Tibial nerve (tissue), 4 donors: ENCODE measurements around the gene SH3RF2.

Source experiments
- CTCF ChIP-seq, 5 experiments: fragments of 200-600 bp in 3 of 5; fragments of 450-650 bp in 2 of 5; sonication (generic) in 3 of 5; IDR thresholded peaks; one replicate each; pipeline ENCODE4 v1.5.1; 2016 to 2019; ENCODE audit warnings: antibody characterized with exemption in 5 of 5, mild to moderate bottlenecking in 3 of 5, moderate library complexity in 2 of 5
- EP300 ChIP-seq, 2 donors: sonication (generic); formaldehyde crosslinking; IDR thresholded peaks; one replicate each; pipeline ENCODE4 v1.6.1; 2017; ENCODE audit warnings: antibody characterized with exemption in 2 of 2, mild to moderate bottlenecking in 1 of 2
- POLR2A ChIP-seq, 2 donors: fragments of 450-650 bp; IDR thresholded peaks; one replicate each; pipeline ENCODE4 v1.6.1; 2017; ENCODE audit warnings: antibody characterized with exemption in 2 of 2, mild to moderate bottlenecking in 2 of 2, moderate library complexity in 2 of 2

GRCh38 chr5:145978708-145979107 is 42.3 kb downstream of the SH3RF2 start:
- TF ChIP-seq POLR2A (IDR thresholded peaks at IDR 0.05), result no peak
- TF ChIP-seq CTCF (IDR thresholded peaks at IDR 0.05), result no peak
- TF ChIP-seq EP300 (IDR thresholded peaks at IDR 0.05), result no peak
